ENCODE data around the gene PLEKHA1. TPM values are rescaled to one million over a fixed set of nuclear protein-coding genes. Genes with fewer than 3 reads are reported as not detected.

The PLEKHA1 gene
- total RNA-seq, 5 donors from 2014 or later (not counting 1 experiment from before 2014, with no cell fraction given) = 36.8 to 58.6 (median 40.5) TPM

DNA sequence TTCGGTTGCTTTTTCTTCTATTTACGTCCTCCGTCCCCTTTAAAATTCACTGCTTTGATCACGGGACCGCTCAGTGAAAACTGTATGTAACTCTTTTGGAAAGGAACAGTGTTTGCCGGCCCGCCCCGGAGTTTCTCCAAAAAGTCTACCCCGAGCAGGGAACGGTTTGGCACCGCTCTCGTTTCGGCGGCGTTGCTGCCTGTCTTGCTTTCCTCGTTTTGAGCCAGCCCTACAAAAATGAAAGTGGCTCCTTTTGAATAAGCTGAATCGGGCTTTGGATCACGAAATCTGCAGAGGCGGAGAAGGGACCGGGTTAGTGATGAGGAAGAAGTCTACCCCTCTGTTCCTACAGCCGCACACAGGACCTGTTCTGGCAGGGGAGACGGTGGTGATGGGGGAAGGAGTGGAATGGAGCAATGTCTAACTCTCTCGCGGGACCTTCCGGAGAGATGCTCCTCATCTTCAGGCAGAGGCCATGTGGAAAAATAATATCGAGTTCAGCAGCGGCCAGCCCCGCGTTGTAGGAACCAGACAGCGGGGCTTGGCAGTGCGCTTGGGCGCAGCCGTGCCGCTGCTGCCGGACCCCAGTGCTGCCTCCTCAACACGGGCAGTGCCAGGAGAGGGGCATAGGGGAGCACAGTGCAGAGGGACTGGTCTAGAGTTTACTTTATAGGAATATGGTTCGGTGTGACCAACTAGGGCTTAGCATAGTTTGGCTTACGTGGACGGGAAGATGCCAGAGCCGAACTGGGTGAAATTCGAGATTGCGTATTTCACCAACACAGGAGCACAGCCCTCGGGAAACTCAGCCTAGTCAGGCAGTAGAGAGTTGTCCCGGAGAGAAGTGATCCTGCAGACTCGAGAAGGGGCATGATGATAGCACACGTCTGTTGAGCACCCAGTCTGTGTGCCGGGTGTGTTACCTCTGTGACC, 88.3 kb downstream of the PLEKHA1 start:
- CTCF ChIA-PET = interaction anchor here (0.6 to 0.7 kb wide), 2 partner anchors 71 to 96 kb away, joined by 3 to 5 read pairs; no protein-coding TSS in a partner anchor
- no peaks in the 10 kb centered on the region for H3K9me3 Mint-ChIP-seq

DNA sequence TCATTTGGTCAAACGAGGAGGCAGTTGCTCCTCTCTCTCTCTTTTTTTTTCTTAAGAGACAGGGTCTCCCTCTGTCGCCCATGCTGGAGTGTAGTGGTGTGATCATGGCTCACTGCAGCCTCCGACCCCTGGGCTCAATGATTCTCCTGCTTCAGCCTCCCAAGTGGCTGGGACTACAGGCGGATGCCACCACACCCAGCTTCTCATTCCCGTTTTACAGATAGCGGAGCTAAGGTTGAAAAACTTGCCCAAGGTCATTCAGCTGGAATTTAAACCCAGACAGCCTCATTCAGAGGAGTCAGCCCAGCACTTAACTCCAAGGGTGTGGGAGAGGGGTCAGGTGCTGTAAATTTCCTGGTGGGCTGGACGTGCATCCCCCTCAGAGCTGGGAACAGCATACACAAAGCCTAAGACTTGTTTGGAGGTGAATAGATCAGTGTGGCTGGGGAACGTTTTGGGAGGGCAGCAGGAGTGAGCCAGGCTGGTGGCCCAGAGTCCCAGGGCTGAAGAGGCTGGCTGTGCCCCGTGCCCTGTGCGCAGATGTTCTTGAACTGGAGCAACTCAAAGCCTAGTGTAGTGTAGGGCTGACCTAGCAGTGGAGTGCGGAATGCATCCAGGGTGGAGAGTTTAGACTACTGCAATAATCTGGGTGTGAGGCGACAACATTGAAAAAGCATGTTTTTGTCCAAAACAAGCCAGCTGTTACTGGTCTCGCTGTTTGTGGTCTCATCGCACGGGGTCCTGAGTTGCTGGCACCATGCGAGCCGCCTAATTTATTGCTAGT, 89.2 kb downstream of the PLEKHA1 start:
- peak overlapping the region; percentile 22 to 81 (median 54) for H3K4me3 Mint-ChIP-seq
- H3K36me3 Mint-ChIP-seq = no peaks in the 10 kb centered on the region
- H3K27ac ChIP-seq (ENCODE audit: low read length) = no peak overlapping the region
- H3K36me3 ChIP-seq (ENCODE audit: control insufficient read depth in 2 of 2, extremely low read depth in 1 of 2, insufficient read depth in 1 of 2, low read length in 1 of 2) = no peaks in the 10 kb centered on the region
- DNase-seq (no peak), ATAC-seq (replicated peaks in 1 of 4) (no peak)
- no peaks in the 10 kb centered on the region for H3K9me3 ChIP-seq
- H3K4me3 ChIP-seq (ENCODE audit: control insufficient read depth in 1 of 2, extremely low read depth in 1 of 2, low read length in 1 of 2) = no peak overlapping the region
- no peak overlapping the region for H3K27ac Mint-ChIP-seq
- H3K4me1 ChIP-seq (ENCODE audit: control insufficient read depth in 1 of 2, extremely low read depth in 1 of 2, insufficient read depth in 2 of 2, low read length in 2 of 2) = peaks cover 0 to 26% of the 10 kb centered on the region in 2 experiments
- CTCF ChIA-PET = no interaction called here
- no peaks in the 10 kb centered on the region for H3K9me3 Mint-ChIP-seq
- peaks cover 11 to 56% of the 10 kb centered on the region in 2 experiments for H3K27me3 ChIP-seq (replicated peaks in 1 of 2; ENCODE audit: control insufficient read depth in 2 of 2, extremely low read depth in 1 of 2, insufficient read depth in 2 of 2, low read length in 1 of 2)
- peaks cover 14 to 22% (median 19%) of the 10 kb centered on the region in 3 donors for H3K4me1 Mint-ChIP-seq
- H3K27me3 Mint-ChIP-seq = peaks cover 54 to 60% of the 10 kb centered on the region in 2 donors
- 78% methylated on average over 11 of the region's 17 CpGs for WGBS (ENCODE audit: insufficient coverage)
- POLR2A ChIA-PET = no interaction called here

More for the DNA sequence above, 88.3 kb downstream of the PLEKHA1 start:
- Mint-ChIP-seq H3K27ac (no peak overlapping the region), H3K4me1 (peaks cover 14 to 22% (median 19%) of the 10 kb centered on the region in 3 donors), H3K4me3 (peak overlapping the region; percentile 79 to 81 (median 81)), H3K27me3 (peaks cover 57 to 66% of the 10 kb centered on the region in 2 donors), H3K36me3 (no peaks in the 10 kb centered on the region)
- H3K4me3 ChIP-seq (ENCODE audit: control insufficient read depth in 1 of 2, extremely low read depth in 1 of 2, low read length in 1 of 2) = peak overlapping the region; percentile 25 to 45
- H3K27me3 ChIP-seq (replicated peaks in 1 of 2; ENCODE audit: control insufficient read depth in 2 of 2, extremely low read depth in 1 of 2, insufficient read depth in 2 of 2, low read length in 1 of 2) = peaks cover 10 to 64% of the 10 kb centered on the region in 2 experiments
- no peaks in the 10 kb centered on the region for H3K36me3 ChIP-seq (ENCODE audit: control insufficient read depth in 2 of 2, extremely low read depth in 1 of 2, insufficient read depth in 1 of 2, low read length in 1 of 2)
- H3K4me1 ChIP-seq (ENCODE audit: control insufficient read depth in 1 of 2, extremely low read depth in 1 of 2, insufficient read depth in 2 of 2, low read length in 2 of 2) = peaks cover 0 to 26% of the 10 kb centered on the region in 2 experiments
- H3K9me3 ChIP-seq = no peaks in the 10 kb centered on the region
- DNase-seq (peak in 1 of 35 experiments; percentile 12), ATAC-seq (replicated peaks in 1 of 4) (no peak)
- POLR2A ChIA-PET = no interaction called here
- WGBS (ENCODE audit: insufficient coverage) = 33% methylated on average over 37 of the region's 47 CpGs
- H3K27ac ChIP-seq (ENCODE audit: low read length) = no peak overlapping the region

DNA sequence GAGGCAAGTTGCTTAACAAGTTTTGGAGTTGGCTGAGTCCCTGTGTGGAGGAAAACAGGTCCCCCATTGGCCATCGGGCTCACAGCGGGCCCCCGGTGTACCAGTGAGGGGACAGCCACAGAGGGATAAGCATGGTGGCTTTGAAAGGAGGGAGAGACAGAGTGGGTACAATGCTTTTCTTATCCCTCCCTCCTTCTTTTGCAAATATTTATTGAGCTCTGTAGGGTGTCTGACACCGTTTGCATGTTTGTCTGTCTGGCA, 89.7 kb downstream of the PLEKHA1 start:
- H3K4me1 ChIP-seq (ENCODE audit: control insufficient read depth in 1 of 2, extremely low read depth in 1 of 2, insufficient read depth in 2 of 2, low read length in 2 of 2) = peaks cover 0 to 26% of the 10 kb centered on the region in 2 experiments
- Mint-ChIP-seq H3K27me3 (peaks cover 53 to 55% of the 10 kb centered on the region in 2 donors), H3K27ac (no peak overlapping the region), H3K4me3 (no peak overlapping the region), H3K9me3 (no peaks in the 10 kb centered on the region), H3K36me3 (no peaks in the 10 kb centered on the region), H3K4me1 (peaks cover 14 to 20% (median 19%) of the 10 kb centered on the region in 3 donors)
- peaks cover 11 to 51% of the 10 kb centered on the region in 2 experiments for H3K27me3 ChIP-seq (replicated peaks in 1 of 2; ENCODE audit: control insufficient read depth in 2 of 2, extremely low read depth in 1 of 2, insufficient read depth in 2 of 2, low read length in 1 of 2)
- POLR2A ChIA-PET = no interaction called here
- DNase-seq (no peak), ATAC-seq (replicated peaks in 1 of 4) (no peak)
- no peak overlapping the region for H3K27ac ChIP-seq (ENCODE audit: low read length)
- no peak overlapping the region for H3K4me3 ChIP-seq (ENCODE audit: control insufficient read depth in 1 of 2, extremely low read depth in 1 of 2, low read length in 1 of 2)
- no peaks in the 10 kb centered on the region for H3K9me3 ChIP-seq
- whole genome bisulfite sequencing (ENCODE audit: insufficient coverage) = no CpG with 5 or more reads among the region's 4 CpGs
- no peaks in the 10 kb centered on the region for H3K36me3 ChIP-seq (ENCODE audit: control insufficient read depth in 2 of 2, extremely low read depth in 1 of 2, insufficient read depth in 1 of 2, low read length in 1 of 2)
- CTCF ChIA-PET = no interaction called here

DNA sequence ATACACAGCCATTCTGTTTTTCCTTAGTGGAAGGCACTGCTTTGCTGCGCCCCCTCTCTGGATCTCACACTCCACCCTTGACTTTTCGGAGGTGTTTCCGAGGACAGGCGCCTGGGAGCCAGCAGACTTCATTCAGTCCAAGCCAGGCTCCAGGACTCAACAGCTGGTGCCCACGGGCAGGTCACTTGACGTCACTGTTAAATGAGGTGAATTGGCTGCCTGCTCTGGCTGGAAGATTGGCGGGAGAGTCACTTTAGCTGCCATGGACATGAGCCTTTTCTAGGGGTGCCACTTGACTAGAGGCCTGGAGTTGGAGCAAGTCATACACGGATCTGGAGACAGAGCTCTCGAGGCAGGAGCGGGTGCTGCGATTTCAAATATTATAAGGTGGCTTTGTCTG, 90.1 kb downstream of the PLEKHA1 start:
- H3K27me3 ChIP-seq (replicated peaks in 1 of 2; ENCODE audit: control insufficient read depth in 2 of 2, extremely low read depth in 1 of 2, insufficient read depth in 2 of 2, low read length in 1 of 2) = peaks cover 8 to 51% of the 10 kb centered on the region in 2 experiments
- H3K27ac ChIP-seq (ENCODE audit: low read length) = no peak overlapping the region
- Mint-ChIP-seq H3K9me3 (no peaks in the 10 kb centered on the region), H3K27ac (no peak overlapping the region), H3K27me3 (peaks cover 51% of the 10 kb centered on the region in 2 donors), H3K4me1 (peaks cover 13 to 17% (median 17%) of the 10 kb centered on the region in 3 donors), H3K36me3 (no peaks in the 10 kb centered on the region), H3K4me3 (no peak overlapping the region)
- no peaks in the 10 kb centered on the region for H3K9me3 ChIP-seq
- ChIA-PET CTCF (no interaction called here), POLR2A (no interaction called here)
- H3K36me3 ChIP-seq (ENCODE audit: control insufficient read depth in 2 of 2, extremely low read depth in 1 of 2, insufficient read depth in 1 of 2, low read length in 1 of 2) = no peaks in the 10 kb centered on the region
- H3K4me1 ChIP-seq (ENCODE audit: control insufficient read depth in 1 of 2, extremely low read depth in 1 of 2, insufficient read depth in 2 of 2, low read length in 2 of 2) = peaks cover 0 to 26% of the 10 kb centered on the region in 2 experiments
- H3K4me3 ChIP-seq (ENCODE audit: control insufficient read depth in 1 of 2, extremely low read depth in 1 of 2, low read length in 1 of 2) = no peak overlapping the region
- ATAC-seq (replicated peaks in 1 of 4) (no peak), DNase-seq (no peak)
- WGBS (ENCODE audit: insufficient coverage) = 88% methylated on average over 11 of the region's 11 CpGs

DNA sequence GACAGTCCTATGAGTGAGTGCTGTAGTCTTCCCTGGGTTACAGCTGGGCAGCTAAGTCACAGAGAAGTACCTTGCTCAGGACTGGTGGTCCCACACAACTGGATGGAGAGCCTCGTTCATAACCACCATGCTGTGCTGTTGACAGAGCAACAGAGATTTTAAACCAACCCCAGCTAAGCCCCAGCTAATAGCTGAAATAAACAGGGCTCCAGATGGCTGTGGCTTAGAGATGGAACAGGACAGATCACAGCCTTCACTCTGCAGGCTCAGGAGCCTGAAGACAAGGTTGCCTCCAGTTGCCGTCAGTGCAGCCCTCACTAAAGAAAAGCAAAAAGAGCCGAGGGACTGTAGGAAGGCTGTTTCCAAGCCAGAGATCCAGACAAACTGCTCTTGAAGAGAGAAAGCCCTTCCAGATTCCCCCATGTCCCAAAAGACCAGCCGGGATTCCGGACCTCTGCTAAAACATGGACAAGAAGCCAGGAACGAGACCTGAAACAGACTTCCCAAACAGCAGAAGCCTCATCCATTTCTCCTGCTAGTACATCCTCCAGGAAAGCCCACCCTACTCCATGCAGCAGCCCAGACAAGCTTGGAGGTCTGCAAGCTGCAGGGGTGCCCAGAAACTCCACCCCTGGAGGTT, 91.0 kb downstream of the PLEKHA1 start:
- Histone ChIP-seq H3K27ac (ENCODE audit: low read length) (no peak overlapping the region), H3K4me1 (ENCODE audit: control insufficient read depth in 1 of 2, extremely low read depth in 1 of 2, insufficient read depth in 2 of 2, low read length in 2 of 2) (peaks cover 0 to 19% of the 10 kb centered on the region in 2 experiments), H3K4me3 (ENCODE audit: control insufficient read depth in 1 of 2, extremely low read depth in 1 of 2, low read length in 1 of 2) (no peak overlapping the region), H3K36me3 (ENCODE audit: control insufficient read depth in 2 of 2, extremely low read depth in 1 of 2, insufficient read depth in 1 of 2, low read length in 1 of 2) (no peaks in the 10 kb centered on the region), H3K9me3 (no peaks in the 10 kb centered on the region), H3K27me3 (replicated peaks in 1 of 2; ENCODE audit: control insufficient read depth in 2 of 2, extremely low read depth in 1 of 2, insufficient read depth in 2 of 2, low read length in 1 of 2) (peaks cover 8 to 41% of the 10 kb centered on the region in 2 experiments)
- 60% methylated on average over 1 of the region's 6 CpGs for WGBS (ENCODE audit: insufficient coverage)
- no peak overlapping the region for H3K4me3 Mint-ChIP-seq
- H3K9me3 Mint-ChIP-seq = no peaks in the 10 kb centered on the region
- CTCF ChIA-PET = no interaction called here
- H3K4me1 Mint-ChIP-seq = peaks cover 11 to 16% (median 15%) of the 10 kb centered on the region in 3 donors
- peaks cover 42 to 51% of the 10 kb centered on the region in 2 donors for H3K27me3 Mint-ChIP-seq
- H3K36me3 Mint-ChIP-seq = no peaks in the 10 kb centered on the region
- ATAC-seq (replicated peaks in 1 of 4) (no peak), DNase-seq (no peak)
- no peak overlapping the region for H3K27ac Mint-ChIP-seq
- POLR2A ChIA-PET = no interaction called here

DNA sequence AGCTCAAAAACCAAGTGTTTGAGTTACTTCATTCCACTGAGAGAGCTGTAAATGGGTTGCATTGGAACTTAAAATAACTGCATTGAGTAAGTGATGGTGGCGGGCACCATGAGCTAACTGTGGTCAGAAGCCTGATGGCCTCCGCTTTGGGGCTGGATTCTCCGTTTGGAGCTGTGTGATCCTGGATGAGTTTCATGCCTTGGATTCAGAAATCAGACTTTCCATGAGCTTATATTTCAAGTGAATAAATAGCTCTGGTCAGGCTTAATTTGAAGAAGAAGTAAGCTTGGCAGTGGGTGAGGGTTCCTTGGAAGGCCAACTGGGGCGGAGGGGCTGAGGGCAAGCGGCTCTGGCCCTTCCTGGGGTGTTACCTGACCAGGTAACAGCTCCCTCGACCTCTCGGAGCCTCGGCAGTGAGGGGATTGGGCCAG, 92.5 kb downstream of the PLEKHA1 start:
- DNase-seq (no peak), ATAC-seq (replicated peaks in 1 of 4) (no peak)
- WGBS (ENCODE audit: insufficient coverage) = 88% methylated on average over 3 of the region's 8 CpGs
- H3K27ac ChIP-seq (ENCODE audit: low read length) = no peak overlapping the region
- no peak overlapping the region for H3K4me3 ChIP-seq (ENCODE audit: control insufficient read depth in 1 of 2, extremely low read depth in 1 of 2, low read length in 1 of 2)
- H3K36me3 ChIP-seq (ENCODE audit: control insufficient read depth in 2 of 2, extremely low read depth in 1 of 2, insufficient read depth in 1 of 2, low read length in 1 of 2) = no peaks in the 10 kb centered on the region
- ChIA-PET POLR2A (interaction anchor here in 1 of 2 donors (0.7 kb wide), 1 partner anchor 21 kb away, joined by 3 read pairs; no protein-coding TSS in a partner anchor), CTCF (interaction anchor here (0.6 kb wide), 2 partner anchors 56 to 482 kb away, joined by 3 to 6 read pairs; no protein-coding TSS in a partner anchor)
- peaks cover 6 to 37% of the 10 kb centered on the region in 2 experiments for H3K27me3 ChIP-seq (replicated peaks in 1 of 2; ENCODE audit: control insufficient read depth in 2 of 2, extremely low read depth in 1 of 2, insufficient read depth in 2 of 2, low read length in 1 of 2)
- Mint-ChIP-seq H3K27me3 (peaks cover 46 to 58% of the 10 kb centered on the region in 2 donors), H3K36me3 (no peaks in the 10 kb centered on the region), H3K9me3 (no peaks in the 10 kb centered on the region), H3K4me3 (no peak overlapping the region), H3K4me1 (peaks cover 9 to 13% (median 13%) of the 10 kb centered on the region in 3 donors), H3K27ac (no peak overlapping the region)
- H3K9me3 ChIP-seq = no peaks in the 10 kb centered on the region
- peaks cover 0 to 11% of the 10 kb centered on the region in 2 experiments for H3K4me1 ChIP-seq (ENCODE audit: control insufficient read depth in 1 of 2, extremely low read depth in 1 of 2, insufficient read depth in 2 of 2, low read length in 2 of 2)

All from T-cell (primary cell).